ENCODE data around the gene AHNAK.
A peak's percentile ranks its signal among the peaks of the same experiment; 100 is the strongest.

AHNAK gene

DNA sequence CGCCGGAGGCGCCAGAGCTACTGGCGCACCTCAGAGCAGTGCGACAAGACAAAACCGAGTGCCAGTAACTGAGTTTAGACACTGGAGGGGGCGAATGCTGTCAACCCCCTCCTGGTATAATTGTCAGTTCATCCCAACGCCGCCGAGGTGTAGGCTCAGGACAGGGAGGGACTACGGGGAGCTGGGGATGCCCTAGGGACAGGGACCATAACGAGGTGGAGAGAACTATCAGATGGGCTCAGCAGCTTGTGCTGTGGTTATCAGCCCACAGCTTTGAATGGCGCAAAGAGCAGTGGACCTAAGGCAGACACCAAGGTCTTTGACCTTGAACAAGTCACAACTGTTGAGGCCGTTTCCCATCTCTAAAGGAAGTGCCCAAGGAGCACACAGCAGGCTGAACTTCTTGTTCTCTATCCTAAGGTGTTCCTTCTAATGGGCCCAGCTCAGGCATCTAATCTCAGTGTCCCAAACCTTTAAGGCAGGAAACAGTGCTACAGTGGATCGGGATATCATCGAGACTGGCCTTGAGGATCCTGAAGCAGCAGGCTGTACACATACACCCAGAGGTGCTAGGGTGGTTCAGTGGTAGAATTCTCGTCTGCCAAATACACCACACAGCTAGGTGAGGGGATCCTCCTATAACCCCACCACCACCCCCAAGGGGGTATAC lies 45.7 kb upstream of the AHNAK start:
- no peak for TF ChIP-seq POLR2AphosphoS5 (IDR thresholded peaks at IDR 0.05; ENCODE audit: low read depth, low read length)
- TF ChIP-seq TAF1 (IDR thresholded peaks at IDR 0.05; ENCODE audit: borderline replicate concordance, insufficient read depth, low read length): no peak
- TF ChIP-seq, protein P1, sequence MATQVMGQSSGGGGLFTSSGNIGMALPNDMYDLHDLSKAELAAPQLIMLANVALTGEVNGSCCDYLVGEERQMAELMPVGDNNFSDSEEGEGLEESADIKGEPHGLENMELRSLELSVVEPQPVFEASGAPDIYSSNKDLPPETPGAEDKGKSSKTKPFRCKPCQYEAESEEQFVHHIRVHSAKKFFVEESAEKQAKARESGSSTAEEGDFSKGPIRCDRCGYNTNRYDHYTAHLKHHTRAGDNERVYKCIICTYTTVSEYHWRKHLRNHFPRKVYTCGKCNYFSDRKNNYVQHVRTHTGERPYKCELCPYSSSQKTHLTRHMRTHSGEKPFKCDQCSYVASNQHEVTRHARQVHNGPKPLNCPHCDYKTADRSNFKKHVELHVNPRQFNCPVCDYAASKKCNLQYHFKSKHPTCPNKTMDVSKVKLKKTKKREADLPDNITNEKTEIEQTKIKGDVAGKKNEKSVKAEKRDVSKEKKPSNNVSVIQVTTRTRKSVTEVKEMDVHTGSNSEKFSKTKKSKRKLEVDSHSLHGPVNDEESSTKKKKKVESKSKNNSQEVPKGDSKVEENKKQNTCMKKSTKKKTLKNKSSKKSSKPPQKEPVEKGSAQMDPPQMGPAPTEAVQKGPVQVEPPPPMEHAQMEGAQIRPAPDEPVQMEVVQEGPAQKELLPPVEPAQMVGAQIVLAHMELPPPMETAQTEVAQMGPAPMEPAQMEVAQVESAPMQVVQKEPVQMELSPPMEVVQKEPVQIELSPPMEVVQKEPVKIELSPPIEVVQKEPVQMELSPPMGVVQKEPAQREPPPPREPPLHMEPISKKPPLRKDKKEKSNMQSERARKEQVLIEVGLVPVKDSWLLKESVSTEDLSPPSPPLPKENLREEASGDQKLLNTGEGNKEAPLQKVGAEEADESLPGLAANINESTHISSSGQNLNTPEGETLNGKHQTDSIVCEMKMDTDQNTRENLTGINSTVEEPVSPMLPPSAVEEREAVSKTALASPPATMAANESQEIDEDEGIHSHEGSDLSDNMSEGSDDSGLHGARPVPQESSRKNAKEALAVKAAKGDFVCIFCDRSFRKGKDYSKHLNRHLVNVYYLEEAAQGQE (IDR thresholded peaks at IDR 0.05; ENCODE audit: insufficient read depth in 1 of 2, low read depth in 2 of 2, low read length in 2 of 2): no peak
- TF ChIP-seq SIN3A (IDR thresholded peaks at IDR 0.05; ENCODE audit: borderline replicate concordance, insufficient read depth, low read length): no peak
- TF ChIP-seq FOXP2 (optimal IDR thresholded peaks at IDR 0.05; ENCODE audit: borderline replicate concordance, extremely low read depth, extremely low read length, insufficient read depth): no peak

DNA sequence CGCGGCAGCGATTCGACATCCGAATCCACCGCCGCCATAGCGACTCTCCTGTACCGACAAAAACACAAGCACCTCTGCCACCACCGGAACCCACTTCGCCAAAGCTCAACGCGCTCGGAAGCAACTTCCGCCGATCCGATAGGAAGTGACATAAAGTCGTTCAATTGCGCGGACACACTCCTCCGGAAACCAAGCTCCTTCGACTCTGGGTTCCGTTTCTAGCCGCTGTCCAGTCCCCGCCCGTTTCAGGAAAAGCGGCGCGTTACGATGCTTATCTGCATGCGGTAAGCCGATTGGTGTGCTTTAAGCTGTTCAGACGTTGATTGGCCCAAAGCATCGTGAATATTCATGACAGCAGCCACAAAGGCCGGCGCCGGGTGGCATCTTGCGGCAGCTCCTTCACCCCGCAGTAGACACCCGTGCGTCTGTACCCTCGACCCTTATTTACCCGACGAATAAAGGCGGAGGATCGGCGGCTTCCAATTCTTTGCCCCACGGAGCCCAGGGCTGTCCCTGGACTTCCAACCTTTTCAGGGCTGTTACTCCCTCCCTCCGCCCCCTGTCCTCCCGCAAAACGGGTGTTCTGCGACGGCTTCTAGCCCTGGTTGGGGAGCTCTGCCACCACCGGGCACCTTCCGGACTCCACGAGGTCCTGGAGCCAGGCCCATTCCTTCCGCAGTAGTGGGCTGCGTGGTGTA lies 45.0 kb upstream of the AHNAK start, which contains the start of gene TUT1:
TSS of gene TUT1 (minus strand) at position 76 of the 698 bp plus-strand sequence. CDS start at position 38, 38 bp downstream.
- peak; percentile 99 for TF ChIP-seq POLR2AphosphoS5 (IDR thresholded peaks at IDR 0.05; ENCODE audit: low read depth, low read length)
- peak; percentile 98 for TF ChIP-seq TAF1 (IDR thresholded peaks at IDR 0.05; ENCODE audit: borderline replicate concordance, insufficient read depth, low read length)
- peak; percentile 87 for TF ChIP-seq FOXP2 (optimal IDR thresholded peaks at IDR 0.05; ENCODE audit: borderline replicate concordance, extremely low read depth, extremely low read length, insufficient read depth)
- peak; percentile 93; the same call in 1 of the 2 replicates for TF ChIP-seq SIN3A (IDR thresholded peaks at IDR 0.05; ENCODE audit: borderline replicate concordance, insufficient read depth, low read length)
- TF ChIP-seq, protein P1 (IDR thresholded peaks at IDR 0.05; ENCODE audit: insufficient read depth in 1 of 2, low read depth in 2 of 2, low read length in 2 of 2): peak; percentile 74 to 88

DNA sequence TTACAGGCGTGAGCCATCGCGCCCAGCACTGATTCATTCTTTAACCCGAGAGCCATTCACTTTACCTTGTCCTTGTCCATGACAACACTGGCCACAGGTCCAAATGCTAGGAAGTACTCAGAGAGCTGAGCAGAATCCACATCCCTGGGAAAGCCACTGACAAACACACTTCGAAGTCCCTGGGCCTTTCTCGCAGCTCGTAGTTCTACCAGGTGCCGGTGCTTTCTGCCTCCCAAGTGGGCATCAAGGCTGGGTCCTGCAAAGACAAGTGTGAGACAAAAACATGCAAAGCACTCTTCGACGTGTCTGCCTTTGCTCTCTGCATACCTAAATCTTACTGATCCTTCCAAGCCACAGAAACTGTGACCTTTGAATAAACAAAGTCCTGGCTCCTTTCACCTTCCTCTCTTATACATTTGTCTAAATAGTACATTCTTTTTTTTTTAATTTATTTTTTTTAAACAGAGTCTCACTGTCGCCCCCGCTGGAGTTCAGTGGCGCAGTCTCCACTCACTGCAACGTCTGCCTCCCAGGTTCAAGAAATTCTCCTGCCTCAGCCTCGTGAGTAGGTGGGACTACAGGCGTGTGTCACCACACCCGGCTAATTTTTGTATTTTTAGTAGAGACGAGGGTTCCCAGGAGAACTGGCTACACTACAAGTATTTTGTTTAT lies 42.5 kb upstream of the AHNAK start:
- no peak for TF ChIP-seq TAF1 (IDR thresholded peaks at IDR 0.05; ENCODE audit: borderline replicate concordance, insufficient read depth, low read length)
- TF ChIP-seq FOXP2 (optimal IDR thresholded peaks at IDR 0.05; ENCODE audit: borderline replicate concordance, extremely low read depth, extremely low read length, insufficient read depth): no peak

DNA sequence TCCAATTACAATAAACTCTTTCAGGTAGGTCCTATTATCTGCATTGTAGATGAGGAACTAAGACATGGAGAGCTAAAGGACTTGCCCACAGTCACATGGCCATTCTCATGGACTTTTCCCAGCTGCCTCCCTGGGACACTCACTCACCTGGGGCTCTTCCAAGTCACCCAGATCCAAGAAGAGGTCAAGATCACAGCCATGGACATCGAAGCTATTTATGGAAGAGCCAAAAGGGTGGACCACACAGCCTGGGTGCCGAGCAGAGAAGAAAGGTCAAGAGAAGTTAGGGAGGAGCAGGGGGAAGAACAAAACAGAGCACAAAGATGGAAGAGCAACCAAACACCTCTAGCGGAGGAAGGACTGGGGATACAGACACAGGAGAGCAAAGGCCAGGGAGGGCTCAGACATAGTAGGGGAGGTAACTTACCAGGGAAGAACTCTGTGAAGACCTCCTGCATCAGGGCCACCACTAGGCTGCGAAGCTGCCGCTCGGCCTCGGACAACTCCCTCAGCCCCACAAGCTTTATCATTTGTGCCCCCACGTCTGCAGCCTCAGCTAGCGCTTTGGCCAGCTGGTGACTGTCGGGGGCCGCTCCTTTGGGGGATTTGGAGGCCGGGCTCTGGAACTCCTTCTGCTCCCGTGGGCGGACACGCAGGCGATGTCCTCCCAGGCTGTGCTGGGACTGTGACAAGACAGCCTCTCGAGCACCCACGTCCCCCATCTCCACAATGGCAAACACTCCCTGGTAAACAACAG lies 34.5 kb upstream of the AHNAK start:
- TF ChIP-seq, protein P1 (IDR thresholded peaks at IDR 0.05; ENCODE audit: insufficient read depth in 1 of 2, low read depth in 2 of 2, low read length in 2 of 2): no peak
- no peak for TF ChIP-seq FOXP2 (optimal IDR thresholded peaks at IDR 0.05; ENCODE audit: borderline replicate concordance, extremely low read depth, extremely low read length, insufficient read depth)
- no peak for TF ChIP-seq TAF1 (IDR thresholded peaks at IDR 0.05; ENCODE audit: borderline replicate concordance, insufficient read depth, low read length)
- TF ChIP-seq POLR2AphosphoS5 (IDR thresholded peaks at IDR 0.05; ENCODE audit: low read depth, low read length): no peak
- TF ChIP-seq SIN3A (IDR thresholded peaks at IDR 0.05; ENCODE audit: borderline replicate concordance, insufficient read depth, low read length): no peak

DNA sequence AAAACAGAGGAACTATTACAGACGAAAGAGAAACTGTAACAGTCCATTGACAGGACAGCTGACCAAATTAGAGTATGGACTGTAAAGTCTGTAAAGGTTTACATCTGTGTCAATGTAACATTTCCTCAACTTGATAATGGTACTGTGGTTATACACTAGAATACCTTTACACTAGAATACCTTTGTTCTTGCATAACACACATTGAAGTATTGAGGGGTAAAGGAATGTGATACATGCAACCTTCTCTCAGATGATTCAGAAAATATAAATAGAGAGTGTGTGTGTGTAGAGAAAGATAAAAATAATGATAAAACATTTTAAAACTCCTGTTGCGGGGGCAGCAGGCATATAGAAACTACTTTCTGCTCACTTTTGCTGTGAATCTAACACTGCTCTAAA lies 32.6 kb upstream of the AHNAK start:
- TF ChIP-seq, protein P1 (IDR thresholded peaks at IDR 0.05; ENCODE audit: insufficient read depth in 1 of 2, low read depth in 2 of 2, low read length in 2 of 2): no peak
- TF ChIP-seq SIN3A (IDR thresholded peaks at IDR 0.05; ENCODE audit: borderline replicate concordance, insufficient read depth, low read length): no peak
- no peak for TF ChIP-seq POLR2AphosphoS5 (IDR thresholded peaks at IDR 0.05; ENCODE audit: low read depth, low read length)
- no peak for TF ChIP-seq FOXP2 (optimal IDR thresholded peaks at IDR 0.05; ENCODE audit: borderline replicate concordance, extremely low read depth, extremely low read length, insufficient read depth)
- no peak for TF ChIP-seq TAF1 (IDR thresholded peaks at IDR 0.05; ENCODE audit: borderline replicate concordance, insufficient read depth, low read length)
